ENCODE results near the gene PIP5K1A.
A peak's percentile ranks its signal among the peaks of the same experiment; 100 is the strongest.
"Not testable (repeated sequence)": the region's sequence is repeated elsewhere in the genome, so short reads cannot be mapped to it uniquely, and the experiment has no call there.

The PIP5K1A gene

GRCh38 chr1:151192047-151192446, 6.3 kb upstream of the PIP5K1A start:
- no peak for DNase-seq (ENCODE audit: low spot score)

GRCh38 chr1:151193304-151193703, 5.0 kb upstream of the PIP5K1A start:
- DNase-seq (ENCODE audit: low spot score), result no peak

- DNase-seq (ENCODE audit: low spot score), result no peak
Observed at GRCh38 chr1:151193856-151194255, 4.5 kb upstream of the PIP5K1A start.

- not testable (repeated sequence) for DNase-seq (ENCODE audit: low spot score)
Observed at GRCh38 chr1:151194894-151195594, 3.3 kb upstream of the PIP5K1A start.

GRCh38 chr1:151196292-151196800, 2.0 kb upstream of the PIP5K1A start:
- peak; percentile 92 for DNase-seq (ENCODE audit: low spot score)

- no peak for DNase-seq (ENCODE audit: low spot score)
Observed at GRCh38 chr1:151197863-151198253, 494 bp upstream of the PIP5K1A start.

- DNase-seq (ENCODE audit: low spot score), result no peak
Observed at GRCh38 chr1:151199873-151200581, 1.7 kb downstream of the PIP5K1A start.

GRCh38 chr1:151205381-151205965, 7.1 kb downstream of the PIP5K1A start:
- DNase-seq (ENCODE audit: low spot score), result not testable (repeated sequence)

- no peak for DNase-seq (ENCODE audit: low spot score)
Observed at GRCh38 chr1:151210830-151211229, 12.5 kb downstream of the PIP5K1A start.

GRCh38 chr1:151211972-151212705, 13.8 kb downstream of the PIP5K1A start:
- DNase-seq (ENCODE audit: low spot score), result no peak

GRCh38 chr1:151213560-151213959, 15.2 kb downstream of the PIP5K1A start:
- no peak for DNase-seq (ENCODE audit: low spot score)

GRCh38 chr1:151221616-151222015, 23.3 kb downstream of the PIP5K1A start:
- no peak for DNase-seq (ENCODE audit: low spot score)

- DNase-seq (ENCODE audit: low spot score), result peak; percentile 60
Observed at GRCh38 chr1:151222130-151222529, 23.8 kb downstream of the PIP5K1A start.

GRCh38 chr1:151235235-151235634, 36.9 kb downstream of the PIP5K1A start:
- no peak for DNase-seq (ENCODE audit: low spot score)

- no peak for DNase-seq (ENCODE audit: low spot score)
Observed at GRCh38 chr1:151237678-151238466, 39.5 kb downstream of the PIP5K1A start.

- DNase-seq (ENCODE audit: low spot score), result no peak
Observed at GRCh38 chr1:151238467-151238739, 40.1 kb downstream of the PIP5K1A start.

- no peak for DNase-seq (ENCODE audit: low spot score)
Observed at GRCh38 chr1:151242442-151242841, 44.1 kb downstream of the PIP5K1A start.

GRCh38 chr1:151243683-151244216, 45.4 kb downstream of the PIP5K1A start:
- no peak for DNase-seq (ENCODE audit: low spot score)

- no peak for DNase-seq (ENCODE audit: low spot score)
Observed at GRCh38 chr1:151246786-151247185, 48.4 kb downstream of the PIP5K1A start.

GRCh38 chr1:151251656-151252470, 53.5 kb downstream of the PIP5K1A start:
- DNase-seq (ENCODE audit: low spot score), result peak; percentile 85
